GM18498 (cell line): ENCODE measurements around the gene ILKAP.
A peak's percentile ranks its signal among the peaks of the same experiment; 100 is the strongest.

Source experiments
- ATAC-seq: cut with Tn5 transposase; IDR thresholded peaks from one replicate; pipeline ENCODE4 v1.9.1; 2021; ENCODE audit warnings: mild to moderate bottlenecking, moderate library complexity; ENCODE audit not compliant: unreplicated experiment

Gene ILKAP

GRCh38 chr2:238237431-238238135 is 34.1 kb upstream of the ILKAP start:
- ATAC-seq, result no peak

GRCh38 chr2:238236571-238236970 is 33.1 kb upstream of the ILKAP start:
- ATAC-seq, result no peak

GRCh38 chr2:238235856-238236255 is 32.4 kb upstream of the ILKAP start:
- no peak for ATAC-seq

GRCh38 chr2:238235331-238235732 is 31.8 kb upstream of the ILKAP start:
- no peak for ATAC-seq

- no peak for ATAC-seq
Measured at GRCh38 chr2:238233625-238234024, 30.1 kb upstream of the ILKAP start.

GRCh38 chr2:238231809-238232208 is 28.3 kb upstream of the ILKAP start:
- no peak for ATAC-seq

GRCh38 chr2:238231251-238231793 is 27.8 kb upstream of the ILKAP start:
- peak; percentile 62 for ATAC-seq

- no peak for ATAC-seq
Measured at GRCh38 chr2:238230699-238231098, 27.2 kb upstream of the ILKAP start.

GRCh38 chr2:238228700-238229099 is 25.2 kb upstream of the ILKAP start:
- ATAC-seq, result no peak

- no peak for ATAC-seq
Measured at GRCh38 chr2:238227587-238228032, 24.1 kb upstream of the ILKAP start.

- ATAC-seq, result no peak
Measured at GRCh38 chr2:238226698-238227586, 23.4 kb upstream of the ILKAP start.

- no peak for ATAC-seq
Measured at GRCh38 chr2:238225911-238226697, 22.6 kb upstream of the ILKAP start.

GRCh38 chr2:238225121-238225520 is 21.6 kb upstream of the ILKAP start:
- no peak for ATAC-seq

- no peak for ATAC-seq
Measured at GRCh38 chr2:238224356-238225035, 21.0 kb upstream of the ILKAP start.

GRCh38 chr2:238220892-238221521 is 17.5 kb upstream of the ILKAP start:
- no peak for ATAC-seq

GRCh38 chr2:238220274-238220891 is 16.9 kb upstream of the ILKAP start:
- no peak for ATAC-seq

GRCh38 chr2:238216651-238217184 is 13.2 kb upstream of the ILKAP start:
- no peak for ATAC-seq

GRCh38 chr2:238207006-238207405 is 3.5 kb upstream of the ILKAP start:
- ATAC-seq, result no peak

GRCh38 chr2:238203973-238204683 is 633 bp upstream of the ILKAP start:
- no peak for ATAC-seq
